GM20000 (cell line): ENCODE data around the gene RBMS3.

Source experiments
- DNase-seq: peaks from one replicate; pipeline ENCODE4 v3.0.0; 2012; ENCODE audit warnings: low spot score
- CTCF ChIP-seq: IDR thresholded peaks from 2 replicates; pipeline ENCODE4 v1.5.1; 2012; ENCODE audit warnings: mild to moderate bottlenecking, control low read depth; ENCODE audit errors: extremely low read depth, missing control alignments

RBMS3 gene

DNA sequence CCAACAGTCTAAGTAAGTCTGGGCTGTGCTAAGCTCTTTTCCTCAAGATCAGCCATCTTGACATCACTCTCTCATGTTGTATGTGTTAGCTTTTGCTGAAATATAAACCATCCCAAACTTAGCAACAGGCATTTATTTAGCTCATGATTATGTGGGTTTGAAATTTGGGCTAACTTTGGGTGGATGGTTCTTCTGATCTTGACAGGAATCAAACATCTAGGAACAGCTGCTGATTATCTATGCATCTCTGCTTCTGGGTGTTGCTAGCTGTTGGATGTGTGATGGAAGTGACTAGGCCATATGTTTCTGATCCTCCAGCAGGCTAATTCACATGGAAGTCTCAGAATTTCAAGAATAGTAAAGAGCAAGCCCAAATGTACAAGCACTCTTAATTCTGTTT is 710.3 kb downstream of the RBMS3 start:
- DNase-seq: no peak
- TF ChIP-seq CTCF: no peak

GRCh38 chr3:30002797-30003196 is 721.9 kb downstream of the RBMS3 start:
- TF ChIP-seq CTCF: no peak
- no peak for DNase-seq

- no peak for DNase-seq
- no peak for TF ChIP-seq CTCF
Observed at GRCh38 chr3:30003741-30004140, 722.9 kb downstream of the RBMS3 start.

DNA sequence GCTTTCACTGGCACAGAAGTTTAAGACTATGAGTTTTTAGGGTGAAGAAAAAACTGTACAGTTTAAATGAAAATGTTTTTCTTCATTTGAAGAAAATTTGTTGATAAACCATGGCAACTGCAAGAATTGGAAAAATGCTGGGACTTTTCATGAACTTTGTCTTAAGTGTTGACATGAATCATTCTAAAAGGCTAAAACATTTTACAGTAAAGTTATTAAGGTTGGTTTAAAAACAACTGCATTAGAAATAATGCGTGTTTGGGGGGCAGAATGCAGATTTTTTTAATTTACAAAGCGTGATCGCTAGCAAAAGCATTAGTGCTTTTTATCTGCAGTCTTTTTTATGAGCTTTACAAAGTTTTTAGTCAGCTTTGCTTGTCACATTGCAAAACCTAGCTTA is 723.6 kb downstream of the RBMS3 start:
- no peak for TF ChIP-seq CTCF

GRCh38 chr3:30006111-30006510 is 725.2 kb downstream of the RBMS3 start:
- no peak for TF ChIP-seq CTCF
- no peak for DNase-seq

More for the DNA sequence above, 723.6 kb downstream of the RBMS3 start:
- no peak for DNase-seq

GRCh38 chr3:30007668-30008067 is 726.8 kb downstream of the RBMS3 start:
- no peak for TF ChIP-seq CTCF
- no peak for DNase-seq

DNA sequence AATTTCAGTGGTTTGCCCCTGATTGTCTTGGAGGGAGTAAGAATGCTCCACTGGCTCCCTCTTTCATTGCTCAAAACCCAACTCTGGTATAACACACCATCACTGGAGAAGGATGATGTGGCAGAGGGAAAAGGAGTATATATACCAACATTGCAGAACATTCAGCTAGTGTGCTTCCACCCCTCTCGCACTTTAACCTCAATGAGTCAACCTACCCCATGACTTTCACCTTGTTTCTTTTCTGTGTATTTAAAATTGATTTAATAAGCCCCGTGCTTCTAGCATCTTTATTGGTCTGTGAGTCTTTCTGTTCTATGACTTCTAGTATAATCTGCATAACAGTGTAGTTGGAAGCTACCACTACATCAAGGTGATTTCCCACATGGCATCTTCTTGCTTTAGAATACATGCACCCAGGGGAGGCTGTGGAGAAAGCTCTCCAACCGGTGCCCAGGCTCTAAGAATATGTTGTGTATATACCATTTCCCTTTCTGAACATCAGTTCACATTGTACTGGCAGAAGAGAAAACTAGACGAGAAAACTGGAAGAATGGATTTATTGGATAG is 730.4 kb downstream of the RBMS3 start:
- no peak for DNase-seq
- no peak for TF ChIP-seq CTCF
